Astrocyte of the spinal cord (primary cell): ENCODE measurements around the gene UBL4A.

Experiments used
- DNase-seq: peaks from one replicate; pipeline ENCODE4 v3.0.0; 2011; ENCODE audit warnings: low read depth, low spot score
- H3K4me3 ChIP-seq: 2 replicates; pipeline ENCODE4 v1.5.1; 2011; ENCODE audit warnings: low read depth, mild to moderate bottlenecking, low read length, moderate library complexity
- CTCF ChIP-seq: IDR thresholded peaks from 2 replicates; pipeline ENCODE4 v1.5.1; 2012; ENCODE audit warnings: low read depth, mild to moderate bottlenecking, low read length, inconsistent platforms
- in situ Hi-C: cut with HindIII; loops from 2 replicates; pipeline ENCODE4 v1.10.0; 2017; ENCODE audit warnings: low sequenced_read_pairs

The UBL4A gene

GRCh38 chrX:154437971-154438893 is 48.2 kb downstream of the UBL4A start:
- no peak for DNase-seq
- H3K4me3 ChIP-seq: peak overlapping the region; percentile 71
- in situ Hi-C loops: no loop called here
- no peak for TF ChIP-seq CTCF

- H3K4me3 ChIP-seq: peak within 1 kb of the TSS; percentile 71
- peak; percentile 49 for DNase-seq
These were observed 49.2 kb downstream of the UBL4A start, which contains the start of gene GDI1 for GRCh38 chrX:154436983-154437752. Gene GDI1, plus strand, starts transcription at chrX:154437154. Its CDS starts 101 bp downstream, at chrX:154437255.

GRCh38 chrX:154436374-154436982 is 49.9 kb downstream of the UBL4A start:
- peak overlapping the region; percentile 13 for H3K4me3 ChIP-seq
- TF ChIP-seq CTCF: no peak
- DNase-seq: peak; percentile 13
- in situ Hi-C loops: no loop called here

More at GRCh38 chrX:154436983-154437752, 49.2 kb downstream of the UBL4A start, which contains the start of gene GDI1:
- in situ Hi-C loops: no loop called here
- no peak for TF ChIP-seq CTCF

GRCh38 chrX:154435171-154435733 is 51.2 kb downstream of the UBL4A start:
- in situ Hi-C loops: no loop called here
- no peak for TF ChIP-seq CTCF
- no peak for DNase-seq
- H3K4me3 ChIP-seq: no peak overlapping the region

GRCh38 chrX:154434394-154435168 is 51.8 kb downstream of the UBL4A start:
- TF ChIP-seq CTCF: no peak
- in situ Hi-C loops: no loop called here
- no peak for DNase-seq
- H3K4me3 ChIP-seq: no peak overlapping the region
